H1 (cell line): Measurements from ENCODE around the gene PLXNA4. TPM values are rescaled to one million over a fixed set of nuclear protein-coding genes. Genes with fewer than 3 reads are reported as not detected.

Experiments
- CTCF ChIA-PET: fragments of 300-600 bp; sonication (Branson Sonifier 250); formaldehyde crosslinking; loops from one replicate; lab custom pipeline; 2021; ENCODE audit not compliant: partially characterized antibody; lab: Charles Lee
- POLR2A ChIA-PET: fragments of 300-600 bp; sonication (Branson Sonifier 250); formaldehyde crosslinking; loops from one replicate; lab custom pipeline; 2021; ENCODE audit warnings: inconsistent platforms; ENCODE audit not compliant: partially characterized antibody; lab: Charles Lee
- DNase-seq, 2 experiments: peaks; one replicate each; pipeline versions ENCODE4 v3.0.0 to v3.0.0-alpha.2; 2010 to 2022; ENCODE audit warnings: low spot score in 2 of 2, low read depth in 1 of 2, mixed read lengths in 1 of 2
- FAIRE-seq: peaks from 2 replicates; lab custom pipeline; 2011; peaks lifted over from hg19 to GRCh38; lab: Jason Lieb, UNC
- H2AFZ ChIP-seq: 2 replicates; pipeline ENCODE4 v1.8.1; 2012; ENCODE audit warnings: low read length, inconsistent platforms
- H2AK5ac ChIP-seq: 2 replicates; pipeline ENCODE4 v1.6.1; 2013; ENCODE audit warnings: low read depth, low read length
- H2BK120ac ChIP-seq: replicated peaks from 2 replicates; pipeline ENCODE3; 2013; ENCODE audit warnings: low read depth, low read length, inconsistent platforms
- H2BK12ac ChIP-seq: 2 replicates; pipeline ENCODE4 v1.6.1; 2013; ENCODE audit warnings: low read depth, low read length
- H2BK15ac ChIP-seq: 2 replicates; pipeline ENCODE4 v1.6.1; 2013; ENCODE audit warnings: low read length
- H2BK20ac ChIP-seq: 2 replicates; pipeline ENCODE4 v1.6.1; 2013; ENCODE audit warnings: low read length
- H2BK5ac ChIP-seq: 2 replicates; pipeline ENCODE4 v1.6.1; 2013; ENCODE audit warnings: low read depth, low read length
- H3K14ac ChIP-seq: 2 replicates; pipeline ENCODE4 v1.6.1; 2013; ENCODE audit warnings: inconsistent platforms; ENCODE audit not compliant: insufficient read length
- H3K18ac ChIP-seq: 2 replicates; pipeline ENCODE4 v1.6.1; 2013; ENCODE audit warnings: low read length; ENCODE audit errors: extremely low read depth
- H3K23ac ChIP-seq: 2 replicates; pipeline ENCODE4 v1.6.1; 2013; ENCODE audit warnings: inconsistent platforms; ENCODE audit not compliant: insufficient read length
- H3K23me2 ChIP-seq: 2 replicates; pipeline ENCODE4 v1.6.1; 2013; ENCODE audit warnings: low read depth, low read length
- H3K27ac ChIP-seq: 2 replicates; pipeline ENCODE4 v1.6.1; 2011; ENCODE audit warnings: low read depth, low read length, inconsistent platforms
- H3K27me3 ChIP-seq, 4 experiments: replicated peaks in 1 of 4; 1 replicate in 1 of 4; 2 replicates in 3 of 4; pipeline versions ENCODE4 v1.6.1 to v1.8.1; 2011 to 2013; ENCODE audit warnings: low read length in 3 of 4, mild to moderate bottlenecking in 3 of 4, inconsistent platforms in 2 of 4, mixed read lengths in 2 of 4, moderate library complexity in 1 of 4; ENCODE audit not compliant: control insufficient read depth in 3 of 4, insufficient read depth in 3 of 4; ENCODE audit errors: extremely low read depth in 1 of 4
- H3K36me3 ChIP-seq, 4 experiments: 2 replicates each; pipeline versions ENCODE4 v1.6.1 to v1.8.1; 2011 to 2013; ENCODE audit warnings: mild to moderate bottlenecking in 4 of 4, low read length in 3 of 4, moderate library complexity in 2 of 4, control low read depth in 1 of 4, inconsistent platforms in 1 of 4; ENCODE audit not compliant: insufficient read depth in 4 of 4, control insufficient read depth in 2 of 4
- H3K4ac ChIP-seq: replicated peaks from 2 replicates; pipeline ENCODE3; 2013; ENCODE audit warnings: low read length, low read depth, mixed read lengths, inconsistent platforms; ENCODE audit not compliant: insufficient read length
- H3K4me1 ChIP-seq, 4 experiments: replicated peaks in 1 of 4; 1 replicate in 1 of 4; 2 replicates in 3 of 4; pipeline versions ENCODE4 v1.6.1 to v1.8.1; 2011 to 2013; ENCODE audit warnings: low read length in 3 of 4, inconsistent platforms in 2 of 4, mixed read lengths in 1 of 4; ENCODE audit not compliant: insufficient read depth in 4 of 4, control insufficient read depth in 3 of 4
- H3K4me2 ChIP-seq, 2 experiments: 2 replicates each; pipeline versions ENCODE4 v1.6.1 to v1.8.1; 2011 to 2013; ENCODE audit warnings: low read depth in 2 of 2, low read length in 2 of 2, control low read depth in 1 of 2, inconsistent platforms in 1 of 2, mild to moderate bottlenecking in 1 of 2; ENCODE audit not compliant: insufficient read depth in 1 of 2
- H3K4me3 ChIP-seq, 4 experiments: fragments of 200-600, 300-600 bp in 1 of 4; sonication (generic), shearing (Covaris generic), sonication (Bioruptor Twin) in 1 of 4; 2 replicates each; pipeline versions ENCODE4 v1.5.1 to v1.8.1; 2011 to 2016; ENCODE audit warnings: low read length in 4 of 4, low read depth in 3 of 4, control low read depth in 2 of 4, inconsistent platforms in 2 of 4, mild to moderate bottlenecking in 2 of 4, mixed read lengths in 1 of 4, moderate library complexity in 1 of 4; ENCODE audit not compliant: insufficient read depth in 2 of 4; ENCODE audit errors: extremely low read depth in 1 of 4
- H3K56ac ChIP-seq: replicated peaks from 2 replicates; pipeline ENCODE3; 2013; ENCODE audit warnings: low read depth, mild to moderate bottlenecking, mixed read lengths, low read length, inconsistent platforms; ENCODE audit not compliant: insufficient read length
- H3K79me1 ChIP-seq: 2 replicates; pipeline ENCODE4 v1.6.1; 2013; ENCODE audit warnings: low read depth, low read length, control low read depth
- H3K79me2 ChIP-seq, 2 experiments: 2 replicates each; pipeline versions ENCODE4 v1.6.1 to v1.8.1; 2012 to 2013; ENCODE audit warnings: low read length in 2 of 2, mild to moderate bottlenecking in 2 of 2, inconsistent platforms in 1 of 2; ENCODE audit not compliant: insufficient read depth in 2 of 2, control insufficient read depth in 1 of 2
- H3K9ac ChIP-seq, 4 experiments: replicated peaks in 1 of 4; 1 replicate in 1 of 4; 2 replicates in 3 of 4; pipeline versions ENCODE4 v1.6.1 to v1.8.1; 2011 to 2013; ENCODE audit warnings: low read depth in 3 of 4, low read length in 3 of 4, control low read depth in 2 of 4, mild to moderate bottlenecking in 2 of 4, moderate library complexity in 2 of 4, inconsistent platforms in 1 of 4; ENCODE audit errors: extremely low read depth in 1 of 4
- H3K9me3 ChIP-seq, 2 experiments: 2 replicates each; pipeline versions ENCODE4 v1.6.1 to v1.8.1; 2012 to 2013; ENCODE audit warnings: mild to moderate bottlenecking in 2 of 2, moderate library complexity in 2 of 2, control low read depth in 1 of 2, inconsistent platforms in 1 of 2, low read depth in 1 of 2, low read length in 1 of 2, mixed read lengths in 1 of 2; ENCODE audit not compliant: insufficient read depth in 2 of 2
- H4K20me1 ChIP-seq, 2 experiments: replicated peaks in 1 of 2; 2 replicates each; pipeline versions ENCODE3 to v1.8.1; 2011 to 2013; ENCODE audit warnings: inconsistent platforms in 2 of 2, low read length in 2 of 2, mild to moderate bottlenecking in 1 of 2; ENCODE audit not compliant: insufficient read depth in 2 of 2, control insufficient read depth in 1 of 2
- H4K5ac ChIP-seq: 2 replicates; pipeline ENCODE4 v1.6.1; 2013; ENCODE audit warnings: low read length, low read depth, mixed read lengths, inconsistent platforms; ENCODE audit not compliant: insufficient read length
- H4K8ac ChIP-seq: 2 replicates; pipeline ENCODE4 v1.8.0; 2013; ENCODE audit warnings: mild to moderate bottlenecking, moderate library complexity, low read length, inconsistent platforms; ENCODE audit not compliant: insufficient read depth; ENCODE audit errors: extremely low read depth
- H4K91ac ChIP-seq: replicated peaks from 2 replicates; pipeline ENCODE3; 2013; ENCODE audit warnings: low read length, mixed read lengths, inconsistent platforms; ENCODE audit not compliant: insufficient read length
- JUN ChIP-seq: IDR thresholded peaks from 2 replicates; pipeline ENCODE4 v1.6.1; 2011; ENCODE audit warnings: low read depth, mild to moderate bottlenecking, improper control_type of control experiment, low read length
- JUND ChIP-seq: IDR thresholded peaks from 2 replicates; pipeline ENCODE4 v1.6.1; 2011; ENCODE audit warnings: mild to moderate bottlenecking, improper control_type of control experiment, low read length
- WGBS, 2 experiments: shearing (Covaris generic) in 1 of 2; methylation state at CpG; one replicate each; pipeline versions ENCODE4 v1.1.6 to v1.1.7; 2013 to 2015; ENCODE audit warnings: low lambda C conversion rate in 2 of 2, mixed read lengths in 2 of 2, inconsistent platforms in 1 of 2, low coverage in 1 of 2, missing lambda C conversion rate in 1 of 2; ENCODE audit not compliant: insufficient replicate concordance in 2 of 2, insufficient coverage in 1 of 2, insufficient read length in 1 of 2; ENCODE audit errors: extremely low coverage in 1 of 2, missing lambda C conversion rate in 1 of 2; 5-methylcytosine and 5-hydroxymethylcytosine counted together
- polyA plus RNA-seq, 7 experiments: library from polyadenylated mRNA; depleted of rRNA in 3 of 7; stranded (reverse) in 5 of 7; unstranded in 2 of 7; fragments of >200 nt in 5 of 7; fragments of 200-250 nt in 2 of 7; gene quantifications; 1 replicate in 5 of 7; 2 replicates in 1 of 7; 4 replicates in 1 of 7; pipeline versions ENCODE4 v1.2.1 to v1.2.3, GENCODE V29; 2011 to 2013; ENCODE audit warnings: missing spikeins in 2 of 7, mixed read lengths in 2 of 7
- total RNA-seq: library from RNA; stranded (reverse); fragmentation: NEBNext Ultra II Directional; extraction: Animal tissue kit (Norgen Biotek cat#: 25700); gene quantifications from 2 replicates; pipeline ENCODE4 v1.2.1, GENCODE V29; 2021

PLXNA4 gene
- total and polyA plus RNA-seq, 2 of the 8 experiments (the other 6 are each of a cell fraction or from before 2014, with no cell fraction given): 0.76 to 0.79 TPM

DNA sequence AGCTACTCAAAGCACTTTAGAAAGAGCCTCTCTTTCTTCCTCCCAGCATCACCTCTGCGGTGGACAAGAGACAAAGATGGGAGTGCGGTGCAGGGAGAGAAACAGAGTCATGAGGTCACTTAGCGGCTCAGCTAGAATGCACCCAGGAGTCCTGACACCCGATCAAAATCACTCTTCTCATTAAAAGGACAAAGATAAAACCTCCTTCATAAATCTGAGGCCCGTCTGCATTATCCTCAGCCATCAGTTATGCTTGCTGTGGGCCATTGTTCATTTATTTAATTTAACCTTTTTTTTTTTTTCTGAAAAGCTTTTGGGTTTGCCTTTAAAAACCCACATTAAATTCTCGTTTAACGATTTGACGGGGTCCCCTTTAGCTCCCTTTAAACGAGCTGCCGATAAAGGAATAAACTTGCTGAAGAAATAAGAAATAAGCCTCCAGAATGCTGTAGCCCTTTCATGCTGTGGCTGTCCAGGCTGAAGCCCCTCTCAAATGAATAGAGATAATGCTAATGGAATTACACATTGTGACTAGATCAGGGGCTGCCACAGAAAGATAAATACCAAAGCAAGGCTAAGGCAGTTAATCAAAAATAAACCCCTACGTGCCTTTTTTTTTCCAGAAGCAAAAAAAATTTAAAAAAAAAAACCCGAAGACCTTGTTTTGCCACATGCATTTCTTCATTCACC, 16.1 kb upstream of the PLXNA4 start:
- no peak overlapping the region for H2BK12ac ChIP-seq
- no peak overlapping the region for H3K23ac ChIP-seq
- H2BK5ac ChIP-seq: no peak overlapping the region
- H3K79me1 ChIP-seq: no peaks in the 10 kb centered on the region
- CTCF ChIA-PET: interaction anchor here (0.6 to 2.3 kb wide), 6 partner anchors 10 to 39 kb away, joined by 3 to 9 read pairs (median 4); no protein-coding TSS in a partner anchor
- no peak overlapping the region for H3K27ac ChIP-seq
- no peak for DNase-seq
- no peak overlapping the region for H2AK5ac ChIP-seq
- H3K23me2 ChIP-seq: no peaks in the 10 kb centered on the region
- H4K5ac ChIP-seq: no peak overlapping the region
- H3K18ac ChIP-seq: no peak overlapping the region; the same call in 1 of the 2 replicates
- H4K91ac ChIP-seq: no peak overlapping the region
- H2AFZ ChIP-seq: no peak overlapping the region
- no peak overlapping the region for H3K4me2 ChIP-seq
- H3K4me1 ChIP-seq: 0 out of 7 replicates have a peak, but pooled peaks cover 0 to 2% (median 0%) of the 10 kb centered on the region in 4 experiments
- H3K4ac ChIP-seq: no peak overlapping the region
- H3K9me3 ChIP-seq: no peaks in the 10 kb centered on the region
- no peak overlapping the region for H2BK120ac ChIP-seq
- no peaks in the 10 kb centered on the region for H4K20me1 ChIP-seq
- H3K27me3 ChIP-seq: no peaks in the 10 kb centered on the region; a peak in 1 of 7 replicates
- H2BK20ac ChIP-seq: no peak overlapping the region
- no peak overlapping the region for H2BK15ac ChIP-seq
- no peak for FAIRE-seq
- H3K14ac ChIP-seq: no peak overlapping the region
- H3K36me3 ChIP-seq: no peaks in the 10 kb centered on the region; a peak in 1 of 8 replicates
- WGBS, 2 experiments: 82% methylated on average over 12 of the region's 12 CpGs; no CpG with 5 or more reads in 1 of the 2 experiments
- H3K4me3 ChIP-seq: no peak overlapping the region
- POLR2A ChIA-PET: no interaction called here
- H4K8ac ChIP-seq: no peak overlapping the region
- H3K79me2 ChIP-seq: no peaks in the 10 kb centered on the region
- no peak overlapping the region for H3K9ac ChIP-seq
- H3K56ac ChIP-seq: no peak overlapping the region
- TF ChIP-seq JUND: no peak
- TF ChIP-seq JUN: no peak
